CD4-positive, alpha-beta T cell (primary cell): Measurements from ENCODE around the gene BARX2. TPM values are rescaled to one million over a fixed set of nuclear protein-coding genes. Genes with fewer than 3 reads are reported as not detected.

Source experiments
- ATAC-seq: fragments of 200-7000 bp; cut with Tn5 transposase; one replicate; pipeline ENCODE4 v1.10.0; 2022; ENCODE audit warnings: mild to moderate bottlenecking; ENCODE audit not compliant: poor library complexity
- CTCF ChIA-PET: fragments of 350-600 bp; sonication (Branson Sonifier 250); formaldehyde crosslinking; loops from one replicate; lab custom pipeline; 2021; ENCODE audit warnings: antibody characterized with exemption, inconsistent platforms; lab: Charles Lee
- POLR2A ChIA-PET: fragments of 350-600 bp; sonication (Branson Sonifier 250); formaldehyde crosslinking; loops from one replicate; lab custom pipeline; 2021; ENCODE audit warnings: antibody characterized with exemption, inconsistent platforms; lab: Charles Lee
- DNase-seq, 14 experiments: peaks; one replicate each; pipeline ENCODE4 v3.0.0-alpha.2; 2013 to 2020; ENCODE audit warnings: mixed read lengths in 2 of 14
- H3K27ac ChIP-seq, 2 donors: one replicate each; pipeline versions ENCODE4 v1.5.1 to v1.7.0; 2013; ENCODE audit warnings: low read length in 2 of 2, low read depth in 1 of 2, mild to moderate bottlenecking in 1 of 2
- H3K27me3 ChIP-seq, 2 experiments: 1 replicate in 1 of 2; 2 replicates in 1 of 2; pipeline versions ENCODE4 v1.6.1 to v1.7.0; 2013; ENCODE audit warnings: low read length in 2 of 2, control low read depth in 1 of 2, mild to moderate bottlenecking in 1 of 2, moderate library complexity in 1 of 2; ENCODE audit not compliant: insufficient read depth in 2 of 2, control insufficient read depth in 1 of 2
- H3K36me3 ChIP-seq: one replicate; pipeline ENCODE4 v1.6.1; 2013; ENCODE audit warnings: low read length, control low read depth; ENCODE audit not compliant: insufficient read depth
- H3K4me1 ChIP-seq: one replicate; pipeline ENCODE4 v1.6.1; 2013; ENCODE audit warnings: low read length, control low read depth; ENCODE audit not compliant: insufficient read depth
- H3K4me3 ChIP-seq: one replicate; pipeline ENCODE4 v1.5.1; 2013; ENCODE audit warnings: mild to moderate bottlenecking, low read length, moderate library complexity
- H3K9me3 ChIP-seq, 2 experiments: 1 replicate in 1 of 2; 2 replicates in 1 of 2; pipeline versions ENCODE4 v1.6.1 to v1.7.0; 2013; ENCODE audit warnings: low read length in 2 of 2, mild to moderate bottlenecking in 2 of 2, control low read depth in 1 of 2, moderate library complexity in 1 of 2; ENCODE audit not compliant: control insufficient read depth in 1 of 2, insufficient read depth in 1 of 2
- H3K27ac Mint-ChIP-seq: one replicate; pipeline ENCODE4 v1.8.0; 2020; ENCODE audit warnings: mixed read lengths
- H3K27me3 Mint-ChIP-seq: one replicate; pipeline ENCODE4 v1.8.0; 2021; ENCODE audit warnings: mixed read lengths
- H3K36me3 Mint-ChIP-seq: one replicate; pipeline ENCODE4 v1.8.0; 2021; ENCODE audit warnings: low read depth, mixed read lengths
- H3K4me1 Mint-ChIP-seq: one replicate; pipeline ENCODE4 v1.8.0; 2021; ENCODE audit warnings: low read depth, mixed read lengths
- H3K4me3 Mint-ChIP-seq: one replicate; pipeline ENCODE4 v1.8.0; 2020; ENCODE audit warnings: mild to moderate bottlenecking, mixed read lengths
- H3K9me3 Mint-ChIP-seq: one replicate; pipeline ENCODE4 v1.8.0; 2020; ENCODE audit warnings: mixed read lengths
- CTCF ChIP-seq: fragments of 200-600 bp; IDR thresholded peaks from one replicate; pipeline ENCODE4 v1.8.0; 2022; ENCODE audit warnings: antibody characterized with exemption, mild to moderate bottlenecking
- intact Hi-C, 2 experiments: fragments of 100-400 bp; cut with DNase I in 1 of 2; cut with micrococcal nuclease in 1 of 2; formaldehyde crosslinking; loops; one replicate each; pipeline versions ENCODE4 v1.15.1 to v1.9.0; 2023 to 2025; cut with DNase I, micrococcal nuclease
- total RNA-seq, 174 experiments: library from RNA in 2 of 174; stranded (reverse) in 2 of 174; gene quantifications; one replicate each; pipeline ENCODE4 v1.2.3 and lab custom pipeline; 2021 to 2026

The BARX2 gene
- total RNA-seq, 2 experiments from 2014 or later = not detected

DNA sequence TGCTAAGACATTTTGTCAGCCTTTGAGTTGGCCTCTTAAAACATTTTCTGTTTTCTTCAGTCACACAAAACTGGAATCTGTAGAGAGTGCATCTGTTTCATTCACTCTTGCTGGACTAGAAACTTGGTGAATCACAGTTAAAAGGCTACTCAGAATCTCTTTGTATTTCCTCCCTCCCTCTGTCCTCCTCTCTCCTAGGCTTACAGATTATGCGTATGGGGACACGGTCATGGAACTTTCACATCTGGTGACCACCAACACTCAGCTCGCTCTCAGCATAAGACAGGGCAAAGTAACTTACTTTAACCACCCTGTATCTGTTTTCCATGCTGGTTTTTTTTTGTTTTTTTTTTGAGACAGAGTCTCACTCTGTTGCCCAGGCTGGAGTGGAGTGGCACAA, 50.4 kb downstream of the BARX2 start:
- Mint-ChIP-seq H3K4me1 (no peaks in the 10 kb centered on the region), H3K4me3 (no peak overlapping the region), H3K36me3 (no peaks in the 10 kb centered on the region), H3K27me3 (peaks cover 21% of the 10 kb centered on the region), H3K27ac (no peak overlapping the region), H3K9me3 (peaks cover 2% of the 10 kb centered on the region)
- Histone ChIP-seq H3K4me3 (no peak overlapping the region), H3K27ac (no peak overlapping the region), H3K9me3 (peaks cover 0 to 3% of the 10 kb centered on the region in 2 experiments), H3K4me1 (no peaks in the 10 kb centered on the region), H3K36me3 (no peaks in the 10 kb centered on the region), H3K27me3 (no peaks in the 10 kb centered on the region)
- CTCF ChIA-PET = no interaction called here
- POLR2A ChIA-PET = no interaction called here
- ATAC-seq (no peak), DNase-seq (no peak)
- no peak for TF ChIP-seq CTCF
- intact Hi-C loops = no loop called here

DNA sequence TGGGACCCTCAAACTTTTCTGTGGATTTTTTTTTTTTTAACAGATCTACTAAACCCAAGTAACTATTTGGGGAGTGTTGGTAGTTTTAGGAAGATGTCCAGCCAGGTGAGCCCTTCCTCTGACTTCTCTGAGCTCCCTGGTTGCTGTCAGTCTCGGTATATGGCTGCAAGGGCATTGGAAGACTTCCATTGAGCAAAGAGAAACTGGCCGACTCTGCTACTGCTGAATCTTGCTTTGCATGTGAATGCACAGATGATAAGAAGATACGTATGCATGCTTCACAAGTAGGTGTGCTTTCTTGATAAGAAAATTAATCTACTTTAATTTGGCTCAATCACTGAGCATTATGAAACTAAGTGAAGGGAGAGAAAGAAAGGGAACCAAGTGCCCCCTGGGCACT, 51.1 kb downstream of the BARX2 start:
- DNase-seq (no peak), ATAC-seq (no peak)
- no peaks in the 10 kb centered on the region for H3K4me1 Mint-ChIP-seq
- H3K4me3 Mint-ChIP-seq = no peak overlapping the region
- Histone ChIP-seq H3K4me1 (no peaks in the 10 kb centered on the region), H3K27me3 (no peaks in the 10 kb centered on the region), H3K4me3 (no peak overlapping the region), H3K36me3 (no peaks in the 10 kb centered on the region), H3K9me3 (peaks cover 0 to 3% of the 10 kb centered on the region in 2 experiments), H3K27ac (no peak overlapping the region)
- H3K27me3 Mint-ChIP-seq = peaks cover 25% of the 10 kb centered on the region
- H3K36me3 Mint-ChIP-seq = no peaks in the 10 kb centered on the region
- ChIA-PET POLR2A (no interaction called here), CTCF (no interaction called here)
- H3K9me3 Mint-ChIP-seq = peaks cover 6% of the 10 kb centered on the region
- no peak overlapping the region for H3K27ac Mint-ChIP-seq
- no peak for TF ChIP-seq CTCF
- intact Hi-C loops = no loop called here

GRCh38 chr11:129427376-129427775, 51.7 kb downstream of the BARX2 start:
- Histone ChIP-seq H3K27ac (no peak overlapping the region), H3K27me3 (no peaks in the 10 kb centered on the region), H3K4me3 (no peak overlapping the region), H3K36me3 (no peaks in the 10 kb centered on the region), H3K9me3 (peaks cover 0 to 3% of the 10 kb centered on the region in 2 experiments), H3K4me1 (no peaks in the 10 kb centered on the region)
- H3K27ac Mint-ChIP-seq = no peak overlapping the region
- TF ChIP-seq CTCF = no peak
- CTCF ChIA-PET = no interaction called here
- no peak overlapping the region for H3K4me3 Mint-ChIP-seq
- no peak for ATAC-seq
- H3K36me3 Mint-ChIP-seq = no peaks in the 10 kb centered on the region
- no peaks in the 10 kb centered on the region for H3K4me1 Mint-ChIP-seq
- no peak for DNase-seq
- intact Hi-C loops = no loop called here
- H3K9me3 Mint-ChIP-seq = peaks cover 6% of the 10 kb centered on the region
- POLR2A ChIA-PET = no interaction called here
- peaks cover 25% of the 10 kb centered on the region for H3K27me3 Mint-ChIP-seq
